ENCODE results near the gene TCEA3. TPM values are rescaled to one million over a fixed set of nuclear protein-coding genes. Genes with fewer than 3 reads are reported as not detected.

TCEA3 gene
- total RNA-seq, 4 donors from 2014 or later = 9.1 to 30.7 (median 25.1) TPM

DNA sequence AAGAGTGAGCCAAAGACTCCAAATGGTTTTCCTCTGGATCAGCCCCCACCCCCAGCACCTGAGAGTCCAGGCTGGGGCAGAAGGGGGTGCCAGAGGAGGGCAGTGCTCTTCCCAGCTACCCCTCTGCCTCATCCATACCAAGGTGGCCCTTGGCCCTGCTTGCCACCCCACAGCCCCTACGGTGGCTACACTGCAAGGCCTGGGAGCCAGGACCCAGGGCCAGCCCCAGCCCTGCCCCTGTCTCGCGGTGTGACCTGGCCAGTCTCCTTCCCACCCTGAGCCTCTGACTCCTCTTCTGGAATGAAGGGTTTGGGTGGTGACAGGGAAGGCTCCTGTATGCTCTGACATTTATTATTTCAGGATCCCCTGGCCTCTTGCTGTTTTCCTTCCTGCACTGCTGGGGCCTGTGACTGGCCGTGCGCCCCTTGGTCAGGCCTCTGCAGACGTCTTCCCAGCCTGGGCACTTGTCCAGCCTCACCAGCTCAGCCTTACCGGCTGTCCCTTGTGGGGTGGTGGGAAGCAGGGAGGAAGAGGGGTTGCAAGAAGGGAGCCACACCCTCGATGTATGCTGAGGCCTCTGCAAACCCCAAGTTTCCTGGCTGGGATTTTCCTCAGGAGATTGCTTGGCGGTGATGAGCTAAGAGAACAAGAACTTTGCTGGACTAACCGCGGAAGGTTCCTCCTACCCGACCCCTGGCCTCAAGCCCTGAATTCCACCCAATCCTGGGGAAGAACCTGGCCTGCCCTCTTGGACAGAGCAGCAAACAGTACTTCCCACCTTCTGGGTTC is 45.9 kb upstream of the TCEA3 start:
- no peaks in the 10 kb centered on the region for H3K9me3 ChIP-seq
- H3K4me3 ChIP-seq = no peak overlapping the region
- TF ChIP-seq, protein P1, sequence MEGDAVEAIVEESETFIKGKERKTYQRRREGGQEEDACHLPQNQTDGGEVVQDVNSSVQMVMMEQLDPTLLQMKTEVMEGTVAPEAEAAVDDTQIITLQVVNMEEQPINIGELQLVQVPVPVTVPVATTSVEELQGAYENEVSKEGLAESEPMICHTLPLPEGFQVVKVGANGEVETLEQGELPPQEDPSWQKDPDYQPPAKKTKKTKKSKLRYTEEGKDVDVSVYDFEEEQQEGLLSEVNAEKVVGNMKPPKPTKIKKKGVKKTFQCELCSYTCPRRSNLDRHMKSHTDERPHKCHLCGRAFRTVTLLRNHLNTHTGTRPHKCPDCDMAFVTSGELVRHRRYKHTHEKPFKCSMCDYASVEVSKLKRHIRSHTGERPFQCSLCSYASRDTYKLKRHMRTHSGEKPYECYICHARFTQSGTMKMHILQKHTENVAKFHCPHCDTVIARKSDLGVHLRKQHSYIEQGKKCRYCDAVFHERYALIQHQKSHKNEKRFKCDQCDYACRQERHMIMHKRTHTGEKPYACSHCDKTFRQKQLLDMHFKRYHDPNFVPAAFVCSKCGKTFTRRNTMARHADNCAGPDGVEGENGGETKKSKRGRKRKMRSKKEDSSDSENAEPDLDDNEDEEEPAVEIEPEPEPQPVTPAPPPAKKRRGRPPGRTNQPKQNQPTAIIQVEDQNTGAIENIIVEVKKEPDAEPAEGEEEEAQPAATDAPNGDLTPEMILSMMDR (IDR thresholded peaks at IDR 0.05) = no peak
- no peak for TF ChIP-seq POLR2A (IDR thresholded peaks at IDR 0.05)
- H3K27ac ChIP-seq = peak overlapping the region; percentile 38 to 81 (median 54)
- H3K36me3 ChIP-seq = no peaks in the 10 kb centered on the region
- peaks cover 9 to 53% (median 16%) of the 10 kb centered on the region in 3 donors for H3K4me1 ChIP-seq
- intact Hi-C loops (cut with DNase I) = no loop called here
- WGBS, 2 donors = 73 to 77% methylated on average over 7 to 11 of the region's 12 CpGs
- H3K27me3 ChIP-seq = no peaks in the 10 kb centered on the region
- DNase-seq = no peak

DNA sequence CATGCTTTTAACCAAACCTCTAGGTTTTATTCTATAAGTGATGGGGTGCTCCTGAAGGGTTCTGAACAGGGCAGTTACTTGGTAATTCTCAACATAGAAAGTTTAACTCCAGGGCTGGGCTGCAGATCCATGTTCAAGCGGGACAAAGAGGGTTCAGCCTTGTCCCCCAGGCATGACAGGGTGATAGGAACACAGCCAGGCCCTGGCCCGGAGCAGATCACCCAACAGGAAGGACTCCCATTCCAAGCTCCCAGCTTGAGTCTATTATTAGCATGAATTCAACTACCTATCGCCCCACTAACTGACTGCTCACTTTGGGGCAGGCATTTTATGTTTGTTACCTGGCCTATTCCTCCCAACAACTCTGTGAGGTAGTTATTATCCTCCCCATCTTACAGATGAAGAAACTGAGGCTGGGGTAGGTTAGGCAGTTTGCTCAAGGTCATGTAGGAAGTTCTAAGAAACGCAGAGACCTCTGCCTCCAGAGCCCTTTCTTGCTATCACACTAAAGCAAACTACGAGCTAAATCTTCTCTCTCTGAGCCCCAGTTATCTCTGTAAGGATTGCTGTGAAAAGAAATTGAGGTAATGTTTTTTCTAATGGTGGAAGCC is 44.9 kb upstream of the TCEA3 start:
- 40 to 82% methylated on average over 3 to 5 of the region's 5 CpGs for WGBS, 2 donors
- intact Hi-C loops (cut with DNase I) = no loop called here
- Histone ChIP-seq H3K36me3 (no peaks in the 10 kb centered on the region), H3K4me3 (no peak overlapping the region), H3K27me3 (no peaks in the 10 kb centered on the region), H3K4me1 (peaks cover under 1 to 43% (median 6%) of the 10 kb centered on the region in 3 donors), H3K9me3 (no peaks in the 10 kb centered on the region), H3K27ac (peak overlapping the region in 2 of 4 donors; percentile 47 to 81)
- DNase-seq = no peak
- TF ChIP-seq POLR2A (IDR thresholded peaks at IDR 0.05) = no peak
- TF ChIP-seq, protein P1 (IDR thresholded peaks at IDR 0.05) = no peak

DNA sequence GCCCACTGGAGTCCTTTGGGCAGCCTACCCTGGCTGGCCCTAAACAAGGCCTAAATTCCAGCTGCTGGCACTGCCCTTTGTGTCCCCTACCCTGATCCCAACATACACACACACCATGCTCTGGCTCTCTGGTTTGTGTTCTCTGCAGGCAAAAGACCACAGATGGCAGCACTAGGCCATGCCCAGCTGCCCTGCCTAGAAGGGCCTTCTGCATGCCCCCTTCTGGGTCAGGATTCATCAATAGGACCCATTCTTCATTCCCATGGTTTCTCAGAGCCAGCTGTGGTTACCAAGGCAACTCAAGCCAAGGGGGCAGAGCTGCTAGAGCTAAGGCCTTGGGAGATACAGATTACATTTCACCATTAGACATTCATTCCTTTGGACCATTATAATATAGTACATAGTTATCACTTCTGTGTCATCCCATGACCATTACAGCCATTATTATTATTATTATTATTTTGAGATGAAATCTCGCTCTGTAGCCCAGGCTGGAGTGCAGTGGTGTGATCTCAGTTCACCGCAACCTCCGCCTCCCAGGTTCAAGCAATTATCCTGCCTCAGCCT is 42.0 kb upstream of the TCEA3 start:
- WGBS, 2 donors = 92 to 97% methylated on average over 3 of the region's 3 CpGs
- H3K27me3 ChIP-seq = no peaks in the 10 kb centered on the region
- no peak for DNase-seq
- H3K4me1 ChIP-seq = peaks cover 0 to 22% (median 5%) of the 10 kb centered on the region in 3 donors
- no peak overlapping the region for H3K4me3 ChIP-seq
- no peaks in the 10 kb centered on the region for H3K36me3 ChIP-seq
- no peak overlapping the region for H3K27ac ChIP-seq
- no peaks in the 10 kb centered on the region for H3K9me3 ChIP-seq
- intact Hi-C loops (cut with DNase I) = no loop called here
- TF ChIP-seq, protein P1 (IDR thresholded peaks at IDR 0.05) = no peak
- no peak for TF ChIP-seq POLR2A (IDR thresholded peaks at IDR 0.05)

DNA sequence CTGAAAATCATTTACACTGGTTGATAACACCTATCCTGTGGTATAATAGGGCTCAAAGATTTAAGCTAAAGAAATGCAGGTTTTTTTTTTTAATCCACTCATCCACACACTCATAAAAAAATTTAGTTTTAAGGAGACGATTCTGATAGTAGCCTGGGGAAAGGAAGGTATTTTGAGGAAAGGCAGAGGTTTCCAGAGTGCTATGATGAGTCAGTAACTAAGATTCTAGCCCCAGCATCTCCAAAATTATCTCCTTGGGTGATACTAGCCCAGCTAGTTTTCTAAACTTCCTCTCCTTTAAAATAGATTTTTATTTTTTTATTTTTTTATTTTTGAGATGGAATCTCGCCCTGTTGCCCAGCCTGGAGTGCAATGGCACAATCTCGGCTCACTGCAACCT is 38.7 kb upstream of the TCEA3 start:
- intact Hi-C loops (cut with DNase I) = no loop called here
- H3K9me3 ChIP-seq = no peaks in the 10 kb centered on the region
- TF ChIP-seq POLR2A (IDR thresholded peaks at IDR 0.05) = no peak
- TF ChIP-seq, protein P1 (IDR thresholded peaks at IDR 0.05) = no peak
- no peak overlapping the region for H3K27ac ChIP-seq
- DNase-seq = no peak
- 68 to 74% methylated on average over 3 of the region's 3 CpGs for WGBS, 2 donors
- H3K27me3 ChIP-seq = no peaks in the 10 kb centered on the region
- H3K4me3 ChIP-seq = no peak overlapping the region
- H3K36me3 ChIP-seq = no peaks in the 10 kb centered on the region
- H3K4me1 ChIP-seq = no peaks in the 10 kb centered on the region

DNA sequence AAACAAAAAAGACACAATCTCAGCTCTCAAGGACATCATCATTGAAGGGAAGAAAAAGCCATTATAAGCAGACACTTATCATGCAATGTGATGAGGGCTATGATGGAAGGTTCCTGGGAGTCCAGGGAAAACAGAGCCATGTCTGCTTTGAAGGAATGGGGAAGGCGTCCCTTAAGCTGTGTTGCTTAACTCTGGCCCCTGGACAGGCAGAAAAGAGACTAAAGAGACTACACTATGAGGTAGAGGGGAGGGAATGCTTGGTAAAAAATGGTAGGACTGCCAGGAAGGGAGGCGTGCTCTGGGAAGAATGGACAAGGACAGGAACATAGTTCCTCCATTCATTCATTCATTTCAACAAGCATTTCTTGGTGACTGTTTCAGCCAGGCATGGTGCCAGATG is 38.2 kb upstream of the TCEA3 start:
- Histone ChIP-seq H3K27me3 (no peaks in the 10 kb centered on the region), H3K9me3 (no peaks in the 10 kb centered on the region), H3K36me3 (no peaks in the 10 kb centered on the region), H3K4me3 (no peak overlapping the region), H3K27ac (no peak overlapping the region), H3K4me1 (no peaks in the 10 kb centered on the region)
- 70 to 86% methylated on average over 2 of the region's 2 CpGs for WGBS, 2 donors
- no peak for DNase-seq
- intact Hi-C loops (cut with DNase I) = no loop called here
- no peak for TF ChIP-seq POLR2A (IDR thresholded peaks at IDR 0.05)
- TF ChIP-seq, protein P1 (IDR thresholded peaks at IDR 0.05) = no peak
